A549 (cell line): ENCODE measurements around the gene NTHL1. TPM values are rescaled to one million over a fixed set of nuclear protein-coding genes. Genes with fewer than 3 reads are reported as not detected.

ENCODE experiments used
- ATAC-seq, 2 experiments: fragments of 200-7000 bp in 1 of 2; fragments of >200 bp in 1 of 2; cut with Nextera tagmentation in 1 of 2; cut with Tn5 transposase in 1 of 2; 3 replicates each; pipeline versions ENCODE4 v1.8.0 to v1.9.1; 2018 to 2020; ENCODE audit warnings: mild to moderate bottlenecking in 1 of 2, moderate library complexity in 1 of 2
- CTCF ChIA-PET: fragments of 300-600 bp; sonication (Branson Sonifier 250); formaldehyde crosslinking; extraction: SDS; loops from one replicate; lab custom pipeline; 2021; ENCODE audit warnings: antibody characterized with exemption, inconsistent platforms; lab: Yijun Ruan, JAX
- POLR2A ChIA-PET: fragments of 350-600 bp; formaldehyde crosslinking; extraction: SDS; loops from one replicate; lab custom pipeline; 2021; ENCODE audit warnings: antibody characterized with exemption, inconsistent platforms; lab: Yijun Ruan, JAX
- DNase-seq, 2 experiments: peaks; one replicate each; pipeline versions ENCODE4 v3.0.0 to v3.0.0-alpha.2; 2011 to 2016; ENCODE audit warnings: low read depth in 1 of 2, low spot score in 1 of 2
- FAIRE-seq: peaks from 2 replicates; lab custom pipeline; 2011; peaks lifted over from hg19 to GRCh38; lab: Jason Lieb, UNC
- H3K27ac ChIP-seq, 2 experiments: fragments of >200 bp; sonication (Bioruptor Twin); formaldehyde crosslinking; 3 replicates each; pipeline ENCODE4 v1.5.1; 2016 to 2017
- H3K4me1 ChIP-seq: fragments of >200 bp; sonication (Bioruptor Twin); formaldehyde crosslinking; 3 replicates; pipeline ENCODE4 v1.6.1; 2016
- H3K4me2 ChIP-seq: fragments of >200 bp; sonication (Bioruptor Twin); formaldehyde crosslinking; 3 replicates; pipeline ENCODE4 v1.6.1; 2016
- H3K4me3 ChIP-seq: fragments of >200 bp; sonication (Bioruptor Twin); formaldehyde crosslinking; 3 replicates; pipeline ENCODE4 v1.5.1; 2016
- H3K9me3 ChIP-seq: fragments of >200 bp; sonication (Bioruptor Twin); formaldehyde crosslinking; 3 replicates; pipeline ENCODE4 v1.6.1; 2016
- CBX8 ChIP-seq: fragments of 200-600 bp; sonication (generic); IDR thresholded peaks from 2 replicates; pipeline ENCODE4 v1.6.1; 2016
- CHD2 ChIP-seq: fragments of 150-350 bp; IDR thresholded peaks from 2 replicates; pipeline ENCODE4 v1.6.1; 2014; ENCODE audit warnings: low read length; ENCODE audit not compliant: partially characterized antibody
- CHD4 ChIP-seq: fragments of 200-600 bp; sonication (generic); IDR thresholded peaks from 2 replicates; pipeline ENCODE4 v1.6.1; 2016; ENCODE audit warnings: antibody characterized with exemption, mild to moderate bottlenecking, borderline replicate concordance
- FOSL2 ChIP-seq, 2 experiments: fragments of 450-650 bp in 1 of 2; fragments of >200 bp in 1 of 2; sonication (Bioruptor Twin) in 1 of 2; formaldehyde crosslinking; IDR thresholded peaks; 2 replicates each; pipeline versions ENCODE4 v1.5.0 to v1.6.1; 2016 to 2020; ENCODE audit warnings: mild to moderate bottlenecking in 1 of 2, moderate library complexity in 1 of 2
- FOXS1 ChIP-seq: fragments of 250-450 bp; sonication (Bioruptor Pico); IDR thresholded peaks from 2 replicates; pipeline ENCODE4 v1.5.0; 2020; ENCODE audit warnings: mild to moderate bottlenecking, moderate library complexity
- GATA3 ChIP-seq: IDR thresholded peaks from 2 replicates; pipeline ENCODE4 v1.6.1; 2012; ENCODE audit warnings: borderline replicate concordance
- HDAC2 ChIP-seq: fragments of 200-600 bp; sonication (generic); IDR thresholded peaks from 2 replicates; pipeline ENCODE4 v1.6.1; 2016
- HES2 ChIP-seq: fragments of >200 bp; sonication (Bioruptor Twin); formaldehyde crosslinking; IDR thresholded peaks from 2 replicates; pipeline ENCODE4 v1.6.1; 2016
- HOXB13 ChIP-seq: fragments of 250-450 bp; sonication (Bioruptor Pico); IDR thresholded peaks from 2 replicates; pipeline ENCODE4 v1.5.0; 2020; ENCODE audit warnings: low read depth, mild to moderate bottlenecking, moderate library complexity
- MYC ChIP-seq: IDR thresholded peaks from 2 replicates; pipeline ENCODE4 v1.6.1; 2012; ENCODE audit warnings: mild to moderate bottlenecking, inconsistent platforms, low read length, improper control_type of control experiment, borderline replicate concordance
- RAD21 ChIP-seq, 2 experiments: fragments of >200 bp in 1 of 2; sonication (Bioruptor Twin) in 1 of 2; formaldehyde crosslinking in 1 of 2; IDR thresholded peaks in 1 of 2; conservative IDR thresholded peaks in 1 of 2; 2 replicates in 1 of 2; 3 replicates in 1 of 2; pipeline ENCODE4 v1.6.1; 2012 to 2018; ENCODE audit warnings: inconsistent platforms in 1 of 2
- SMC3 ChIP-seq: fragments of >200 bp; sonication (Bioruptor Twin); formaldehyde crosslinking; IDR thresholded peaks from 3 replicates; pipeline ENCODE4 v1.6.1; 2018; ENCODE audit warnings: inconsistent platforms
- ZC3H11A ChIP-seq: fragments of 450-650 bp; IDR thresholded peaks from 2 replicates; pipeline ENCODE4 v1.6.1; 2014; ENCODE audit warnings: antibody characterized with exemption, mild to moderate bottlenecking
- WGBS: methylation state at CpG from one replicate; pipeline ENCODE4 v1.1.6; 2017; ENCODE audit errors: missing lambda C conversion rate; 5-methylcytosine and 5-hydroxymethylcytosine counted together
- polyA plus RNA-seq, 4 experiments: library from polyadenylated mRNA; depleted of rRNA in 3 of 4; stranded (reverse); fragments of >200 nt; fragmentation: RNase III in 1 of 4; extraction: RNeasy Plus Mini Kit Qiagen cat#74134 plus additional on column Dnase treatment in 1 of 4; gene quantifications; 2 replicates in 3 of 4; 3 replicates in 1 of 4; pipeline ENCODE4 v1.2.3, GENCODE V29; 2011 to 2017
- TF ChIP-seq, protein P1 (sequence below): fragments of 450-650 bp; IDR thresholded peaks from 2 replicates; pipeline ENCODE4 v1.6.1; 2014; ENCODE audit warnings: antibody characterized with exemption
- TF ChIP-seq, protein P2 (sequence below): IDR thresholded peaks from 2 replicates; pipeline ENCODE4 v1.6.1; 2012
- TF ChIP-seq, protein P3 (sequence below): IDR thresholded peaks from 2 replicates; pipeline ENCODE4 v1.6.1; 2012; ENCODE audit warnings: low read depth, borderline replicate concordance
- TF ChIP-seq, protein P4 (sequence below): fragments of 150-350 bp; IDR thresholded peaks from 2 replicates; pipeline ENCODE4 v1.6.1; 2014; ENCODE audit warnings: low read depth, mild to moderate bottlenecking, low read length

The NTHL1 gene
- polyA plus RNA-seq, 2 of the 4 experiments (the other 2 are of a cell fraction), result 28.8 to 42.3 TPM

DNA sequence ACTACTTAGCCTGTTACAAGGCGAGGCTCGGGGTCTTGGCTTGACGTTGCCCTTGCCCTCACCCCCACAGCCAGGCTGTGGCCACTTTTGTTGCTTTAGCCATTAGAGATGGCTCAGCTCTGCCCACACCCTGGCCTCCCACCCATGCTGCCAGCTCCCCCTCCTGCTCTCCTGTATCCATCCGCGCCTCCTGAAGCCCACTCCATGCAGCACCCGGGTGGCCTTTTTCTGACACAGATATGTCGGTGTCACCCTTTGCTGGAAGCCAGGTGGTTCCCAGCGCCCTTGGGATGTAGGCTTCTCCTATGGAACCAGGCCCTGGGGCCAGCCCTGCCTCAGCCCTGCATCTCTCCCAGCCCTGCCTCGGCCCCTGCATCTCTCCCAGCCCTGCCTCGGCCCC lies 9.8 kb upstream of the NTHL1 start:
- Histone ChIP-seq H3K9me3 (no peaks in the 10 kb centered on the region), H3K4me3 (no peak overlapping the region), H3K4me2 (no peak overlapping the region), H3K27ac (no peak overlapping the region), H3K4me1 (no peaks in the 10 kb centered on the region)
- TF ChIP-seq, protein P1, sequence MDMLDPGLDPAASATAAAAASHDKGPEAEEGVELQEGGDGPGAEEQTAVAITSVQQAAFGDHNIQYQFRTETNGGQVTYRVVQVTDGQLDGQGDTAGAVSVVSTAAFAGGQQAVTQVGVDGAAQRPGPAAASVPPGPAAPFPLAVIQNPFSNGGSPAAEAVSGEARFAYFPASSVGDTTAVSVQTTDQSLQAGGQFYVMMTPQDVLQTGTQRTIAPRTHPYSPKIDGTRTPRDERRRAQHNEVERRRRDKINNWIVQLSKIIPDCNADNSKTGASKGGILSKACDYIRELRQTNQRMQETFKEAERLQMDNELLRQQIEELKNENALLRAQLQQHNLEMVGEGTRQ, result no peak
- TF ChIP-seq FOXS1 (CRISPR knock-in tag) (no peak), RAD21 (conservative IDR thresholded peaks at IDR 0.05 in 1 of 2, IDR thresholded peaks at IDR 0.05 in 1 of 2) (no peak), ZC3H11A (no peak), HES2 (no peak), HDAC2 (no peak), CHD2 (no peak), CHD4 (no peak)
- ChIA-PET POLR2A (interaction anchor here (1.3 kb wide), 1 partner anchor 98 kb away, joined by 5 read pairs; the partner anchor contains the start of gene TRAF7), CTCF (interaction anchor here (1.1 to 3.3 kb wide), 10 partner anchors 9 to 83 kb away, joined by 3 to 27 read pairs (median 14); partner anchors contain the start of genes NTHL1 and TSC2)
- FAIRE-seq, result no peak
- DNase-seq, result no peak
- peak; percentile 15 to 28 for ATAC-seq
- WGBS, result 93% methylated on average over 10 of the region's 10 CpGs

GRCh38 chr16:2056681-2057407 lies 9.2 kb upstream of the NTHL1 start:
- Histone ChIP-seq H3K27ac (no peak overlapping the region), H3K4me2 (no peak overlapping the region), H3K9me3 (no peaks in the 10 kb centered on the region), H3K4me3 (no peak overlapping the region), H3K4me1 (no peaks in the 10 kb centered on the region)
- peak; percentile 88 to 91 for ATAC-seq
- POLR2A ChIA-PET, result interaction anchor here (1.3 to 1.4 kb wide), 2 partner anchors 9 to 98 kb away, joined by 5 read pairs; partner anchors contain the start of genes NTHL1, TRAF7 and TSC2
- WGBS, result 86% methylated on average over 18 of the region's 19 CpGs
- DNase-seq, result peak in 1 of 2 experiments; percentile 56
- TF ChIP-seq, protein P2, sequence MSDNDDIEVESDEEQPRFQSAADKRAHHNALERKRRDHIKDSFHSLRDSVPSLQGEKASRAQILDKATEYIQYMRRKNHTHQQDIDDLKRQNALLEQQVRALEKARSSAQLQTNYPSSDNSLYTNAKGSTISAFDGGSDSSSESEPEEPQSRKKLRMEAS, result no peak
- TF ChIP-seq, protein P3, sequence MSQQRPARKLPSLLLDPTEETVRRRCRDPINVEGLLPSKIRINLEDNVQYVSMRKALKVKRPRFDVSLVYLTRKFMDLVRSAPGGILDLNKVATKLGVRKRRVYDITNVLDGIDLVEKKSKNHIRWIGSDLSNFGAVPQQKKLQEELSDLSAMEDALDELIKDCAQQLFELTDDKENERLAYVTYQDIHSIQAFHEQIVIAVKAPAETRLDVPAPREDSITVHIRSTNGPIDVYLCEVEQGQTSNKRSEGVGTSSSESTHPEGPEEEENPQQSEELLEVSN, result no peak
- TF ChIP-seq FOSL2 (IDR thresholded peaks at IDR 0.05) (no peak), FOSL2 (CRISPR knock-in tag; IDR thresholded peaks at IDR 0.05) (no peak), GATA3 (no peak), CBX8 (no peak), MYC (no peak), RAD21 (conservative IDR thresholded peaks at IDR 0.05 in 1 of 2, IDR thresholded peaks at IDR 0.05 in 1 of 2) (0 out of 5 replicates have a peak, but pooled peaks of 1 of the 2 experiments have one; percentile 9)
- no peak for FAIRE-seq
- CTCF ChIA-PET, result interaction anchor here (0.7 to 3.3 kb wide), 18 partner anchors 7 to 84 kb away, joined by 3 to 27 read pairs (median 9); partner anchors contain the start of genes NTHL1 and TSC2

GRCh38 chr16:2056077-2056476 lies 8.4 kb upstream of the NTHL1 start:
- POLR2A ChIA-PET, result interaction anchor here (1.4 kb wide), 1 partner anchor 8 kb away, joined by 5 read pairs; the partner anchor contains the start of genes NTHL1 and TSC2
- ATAC-seq (peak; percentile 54 to 76; a peak in 5 of 6 replicates), DNase-seq (peak in 1 of 2 experiments; percentile 54), FAIRE-seq (no peak)
- Histone ChIP-seq H3K4me1 (no peaks in the 10 kb centered on the region), H3K9me3 (no peaks in the 10 kb centered on the region), H3K4me2 (no peak overlapping the region), H3K27ac (no peak overlapping the region), H3K4me3 (no peak overlapping the region)
- CTCF ChIA-PET, result interaction anchor here (0.8 to 3.3 kb wide), 19 partner anchors 8 to 88 kb away, joined by 3 to 27 read pairs (median 8); partner anchors contain the start of genes NTHL1 and TSC2
- 75% methylated on average over 9 of the region's 15 CpGs for WGBS
- TF ChIP-seq, protein P4, sequence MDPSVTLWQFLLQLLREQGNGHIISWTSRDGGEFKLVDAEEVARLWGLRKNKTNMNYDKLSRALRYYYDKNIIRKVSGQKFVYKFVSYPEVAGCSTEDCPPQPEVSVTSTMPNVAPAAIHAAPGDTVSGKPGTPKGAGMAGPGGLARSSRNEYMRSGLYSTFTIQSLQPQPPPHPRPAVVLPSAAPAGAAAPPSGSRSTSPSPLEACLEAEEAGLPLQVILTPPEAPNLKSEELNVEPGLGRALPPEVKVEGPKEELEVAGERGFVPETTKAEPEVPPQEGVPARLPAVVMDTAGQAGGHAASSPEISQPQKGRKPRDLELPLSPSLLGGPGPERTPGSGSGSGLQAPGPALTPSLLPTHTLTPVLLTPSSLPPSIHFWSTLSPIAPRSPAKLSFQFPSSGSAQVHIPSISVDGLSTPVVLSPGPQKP, result no peak
- TF ChIP-seq SMC3 (peak; percentile 42; the same call in 1 of the 3 replicates), RAD21 (conservative IDR thresholded peaks at IDR 0.05 in 1 of 2, IDR thresholded peaks at IDR 0.05 in 1 of 2) (peak; percentile 30 to 48; a peak in 2 of 5 replicates), HOXB13 (no peak)
